HTERT RPE-1 (cell line): ENCODE data around the gene EML6.
"Not testable (repeated sequence)": the region's sequence is repeated elsewhere in the genome, so short reads cannot be mapped to it uniquely, and the experiment has no call there.

ENCODE experiments used
- in situ Hi-C: fragments of 300-500 bp; cut with MboI; formaldehyde crosslinking; loops from 4 replicates; pipeline ENCODE4 v1.14.3; 2020; ENCODE audit warnings: low sequenced_read_pairs

The EML6 gene

DNA sequence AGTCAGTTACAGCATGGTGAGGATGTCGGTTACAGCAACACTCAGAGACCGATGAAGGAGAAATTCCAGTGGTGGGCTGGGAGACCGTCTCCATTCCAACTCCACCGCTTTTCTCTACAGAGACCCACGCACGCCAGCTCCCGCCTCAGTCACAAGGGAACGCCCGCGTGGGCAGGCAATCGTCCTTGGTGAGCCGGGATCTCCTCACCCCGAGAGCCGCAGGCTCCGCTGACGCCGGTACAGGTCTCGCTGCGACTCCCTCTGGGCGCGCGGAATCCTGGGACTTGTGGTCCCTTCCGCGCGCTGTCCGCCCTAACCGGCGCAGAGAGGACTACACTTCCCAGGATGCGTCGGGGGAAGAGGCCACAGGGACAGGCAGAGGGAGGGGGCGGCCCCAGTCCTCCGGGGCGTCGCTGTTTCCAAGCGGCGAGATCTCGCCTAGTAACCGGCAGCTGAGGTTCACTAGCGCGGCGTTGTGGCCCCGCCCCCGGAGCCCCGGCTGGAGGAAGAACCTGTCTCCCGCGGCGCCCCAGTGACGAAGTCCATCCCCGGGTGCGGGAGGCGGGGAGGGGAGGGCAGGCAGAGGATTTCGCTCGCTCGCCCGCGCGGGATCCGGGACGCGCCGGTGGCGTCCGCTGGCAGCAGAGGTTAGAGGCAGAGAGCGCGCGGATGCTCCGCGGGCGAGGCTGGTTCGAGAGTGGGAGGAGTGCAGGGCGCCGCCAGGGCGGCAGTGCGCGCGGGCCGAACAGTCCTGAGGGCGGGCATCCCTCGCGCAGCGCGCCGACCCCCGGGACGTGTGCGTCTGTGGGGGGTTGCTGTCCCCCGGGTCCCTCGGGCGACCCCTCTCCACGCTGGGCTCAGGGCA lies at the start of gene EML6:
Gene EML6, plus strand, starts transcription at position 532 of the 865 bp plus-strand sequence. CDS start 1,400 bp downstream, outside the sequence.
- in situ Hi-C loops: no loop called here

DNA sequence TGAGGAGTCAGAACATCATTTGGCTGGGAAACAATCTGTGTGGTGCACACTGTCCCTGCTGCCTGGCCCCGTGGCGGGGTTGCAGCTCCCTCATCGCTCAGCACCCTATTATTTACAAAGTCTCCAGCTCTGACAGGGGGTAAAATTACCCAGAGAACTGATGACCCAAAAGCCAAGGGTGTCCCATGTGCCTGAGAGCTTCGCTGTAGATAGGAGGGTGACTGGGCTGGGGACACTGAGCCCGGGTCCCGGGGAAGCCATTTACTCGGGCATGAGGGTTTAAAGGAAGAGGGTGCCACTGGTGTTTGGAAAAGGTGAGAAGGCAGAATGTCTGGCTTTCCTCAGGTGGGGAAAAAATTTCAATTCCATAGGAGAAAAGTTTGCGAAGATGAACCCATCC lies 48.2 kb upstream of the EML6 start:
- in situ Hi-C loops: no loop called here

DNA sequence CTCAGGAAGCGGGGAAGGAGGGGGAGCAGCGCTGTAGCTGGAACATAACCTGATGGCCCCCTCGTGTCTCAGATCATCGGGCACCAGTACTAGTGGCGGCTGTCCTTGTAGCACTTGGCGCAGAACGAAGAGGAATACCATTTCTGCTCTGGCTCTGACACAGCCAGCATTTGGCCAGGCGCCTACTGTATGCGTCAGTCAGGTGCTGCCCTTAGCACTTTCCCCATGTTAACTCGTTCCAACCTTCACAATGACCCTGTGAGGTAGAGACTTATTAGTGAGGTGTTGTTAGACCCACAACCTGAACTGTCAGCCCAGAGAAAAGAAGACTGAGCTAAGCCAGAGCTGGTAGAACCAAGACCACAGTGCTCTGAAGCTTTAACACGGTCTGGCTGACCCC lies 47.7 kb upstream of the EML6 start:
- in situ Hi-C loops: no loop called here

DNA sequence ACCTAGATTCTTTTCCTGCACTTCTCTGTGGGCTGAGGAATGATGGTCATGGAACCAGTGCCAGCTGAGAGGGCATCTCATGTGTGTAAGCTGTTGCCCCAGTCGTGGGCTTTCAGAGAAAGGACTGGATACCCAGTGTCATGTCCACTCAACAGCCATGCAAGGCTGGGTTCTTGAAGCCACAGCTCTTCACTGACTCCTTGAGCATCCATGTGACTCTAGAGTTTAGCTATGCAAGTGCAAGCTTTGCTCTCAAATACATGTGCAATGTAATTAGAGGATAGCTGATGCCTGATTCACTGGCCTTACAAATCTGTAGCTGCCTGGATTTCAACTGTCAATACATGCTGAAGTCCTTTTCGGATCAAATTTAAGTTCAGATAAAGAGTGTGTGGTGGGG lies 46.8 kb upstream of the EML6 start:
- in situ Hi-C loops: no loop called here

DNA sequence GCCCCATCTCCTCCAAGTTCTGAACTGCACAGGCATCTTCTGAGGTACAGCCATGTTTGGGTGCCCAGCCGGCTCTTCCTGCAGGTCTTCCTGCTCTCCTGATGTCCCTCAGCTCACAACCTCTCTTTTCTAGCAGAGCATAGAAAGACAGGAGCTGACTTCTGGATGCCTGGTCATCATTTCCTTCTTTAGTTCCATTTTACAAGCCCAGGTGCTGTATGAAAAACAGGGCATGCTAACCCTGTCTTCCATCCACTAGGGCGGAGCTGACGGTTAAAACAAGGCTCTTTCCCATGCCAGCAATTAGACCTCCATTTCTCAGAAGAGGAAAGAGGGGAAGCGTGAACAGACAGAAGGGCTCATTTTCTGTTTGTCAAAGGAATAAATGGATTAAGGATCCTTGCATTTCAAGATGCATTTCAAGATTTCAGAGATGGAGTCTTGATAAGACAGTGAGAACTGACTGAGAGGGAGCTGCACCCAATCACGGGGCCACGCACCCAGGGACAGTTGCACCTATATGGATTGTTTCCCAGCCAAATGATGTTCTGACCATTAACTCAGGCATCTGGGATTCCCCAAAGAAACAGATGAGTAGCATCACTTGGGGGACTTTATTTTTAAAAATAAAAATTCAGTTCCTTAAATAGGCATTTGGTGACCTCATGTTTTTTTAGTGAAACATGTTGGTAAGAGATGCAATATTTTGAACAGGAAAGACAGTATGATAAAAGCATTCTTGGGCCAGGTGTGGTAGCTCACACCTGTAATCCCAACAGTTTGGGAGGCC lies 45.8 kb upstream of the EML6 start:
- in situ Hi-C loops: no loop called here

DNA sequence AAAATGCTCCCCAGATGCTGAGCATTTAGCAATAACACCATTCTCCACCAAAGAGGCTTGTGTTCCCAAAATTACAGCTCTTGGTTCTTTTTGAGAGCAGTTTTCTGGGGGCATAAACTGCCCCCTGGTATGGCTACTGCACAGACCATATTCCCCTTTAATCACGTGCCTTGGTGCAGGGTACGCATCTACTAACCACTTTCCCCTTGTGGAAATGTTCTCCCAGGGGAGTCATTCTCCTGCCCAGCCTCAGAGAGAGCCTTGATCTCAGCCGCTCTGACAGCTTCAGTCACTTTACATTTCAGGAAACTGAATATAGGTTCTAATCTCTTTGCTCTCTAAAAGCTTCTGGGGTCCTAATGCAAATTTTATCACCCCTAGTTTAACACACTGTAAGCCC lies 44.7 kb upstream of the EML6 start:
- in situ Hi-C loops: no loop called here

DNA sequence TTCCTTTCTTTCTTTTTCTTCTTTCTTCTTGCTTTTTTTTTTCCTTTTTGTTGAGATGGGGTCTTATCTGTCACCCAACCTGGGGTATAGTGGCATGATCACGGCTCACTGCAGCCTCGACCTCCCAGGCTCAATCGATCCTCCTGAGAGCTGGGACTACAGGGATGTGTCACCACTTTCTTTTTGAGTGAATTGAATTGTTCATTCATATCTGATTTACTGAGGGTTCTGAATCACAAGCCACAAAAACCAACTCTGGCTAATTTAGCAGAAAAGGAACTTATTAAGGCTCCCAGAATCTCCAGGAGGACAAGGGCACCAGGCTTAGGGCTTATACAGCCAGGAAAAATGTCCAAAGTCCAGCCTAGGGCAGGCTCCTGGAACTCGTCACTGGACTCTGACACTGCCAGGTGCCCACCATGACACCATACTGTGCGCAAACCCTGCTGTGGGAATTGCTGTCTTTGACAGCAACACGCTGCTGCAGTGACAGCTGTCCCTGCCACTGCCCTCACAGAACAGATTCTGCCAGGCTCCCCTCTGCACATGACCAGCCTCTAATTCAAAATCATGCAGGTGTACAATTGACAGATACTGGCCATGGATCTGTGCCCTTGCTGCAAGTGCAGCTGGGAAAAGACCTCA lies 42.9 kb upstream of the EML6 start:
- in situ Hi-C loops: no loop called here

DNA sequence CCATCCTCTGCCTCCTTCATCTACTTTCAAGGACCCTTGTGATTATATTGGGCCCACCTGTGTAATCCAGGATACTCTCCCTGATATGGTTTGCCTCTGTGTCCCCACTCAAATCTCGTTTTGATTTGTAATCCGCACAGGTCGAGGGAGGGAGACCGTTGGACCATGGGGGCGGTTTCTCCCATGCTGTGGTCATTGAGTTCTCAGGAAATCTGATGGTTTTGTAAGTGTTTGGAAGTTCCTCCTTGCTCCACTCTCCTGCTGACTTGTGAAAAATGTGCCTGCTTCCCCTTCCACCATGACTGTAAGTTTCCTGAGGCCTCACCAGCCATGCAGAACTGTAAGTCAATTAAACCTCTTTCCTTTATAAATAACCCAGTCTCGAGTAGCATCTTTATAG lies 42.0 kb upstream of the EML6 start:
- in situ Hi-C loops: no loop called here

DNA sequence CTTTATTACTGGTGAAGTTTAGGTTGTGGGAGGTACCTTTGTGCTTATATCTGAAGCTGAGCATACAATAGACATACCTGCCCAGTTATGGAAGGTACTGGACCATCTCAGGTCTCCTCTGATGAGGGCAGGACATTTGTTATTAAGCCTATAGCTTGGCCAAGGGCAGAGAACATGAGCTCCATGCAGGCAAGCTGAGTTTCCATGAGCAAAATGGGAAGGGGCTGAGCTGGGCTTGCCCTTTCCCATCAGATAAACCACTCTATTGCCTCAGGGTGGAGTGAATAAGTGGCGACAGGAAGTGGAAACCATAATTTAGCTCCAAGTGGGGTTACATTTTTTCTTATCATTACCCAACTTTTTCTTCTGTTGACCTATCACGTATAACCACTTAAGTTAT lies 39.9 kb upstream of the EML6 start:
- in situ Hi-C loops: no loop called here

DNA sequence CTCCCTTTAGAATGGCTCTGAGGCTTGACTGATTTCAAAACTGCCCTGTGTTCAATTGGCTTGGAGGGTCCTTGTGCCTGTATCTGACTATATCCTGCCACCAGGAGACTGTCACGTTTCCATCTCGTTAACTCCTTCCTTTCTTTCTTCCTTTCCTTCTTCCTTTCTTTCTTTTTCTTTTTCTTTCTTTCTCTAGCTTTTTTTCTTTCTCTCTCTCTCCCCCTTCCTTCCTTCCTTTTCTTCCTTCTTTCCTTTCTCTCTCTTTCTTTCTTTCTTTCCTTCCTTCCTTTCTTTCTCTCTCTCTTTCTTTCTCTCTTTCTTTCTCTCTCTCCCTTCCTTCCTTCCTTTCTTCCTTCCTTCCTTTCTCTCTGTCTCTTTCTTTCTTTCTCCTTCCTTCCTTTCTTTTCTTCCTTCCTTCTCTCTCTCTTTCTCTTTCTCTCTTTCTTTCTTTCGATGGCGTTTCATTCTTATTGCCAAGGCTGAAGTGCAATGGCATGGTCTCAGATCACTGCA lies 38.1 kb upstream of the EML6 start:
- in situ Hi-C loops: no loop called here

DNA sequence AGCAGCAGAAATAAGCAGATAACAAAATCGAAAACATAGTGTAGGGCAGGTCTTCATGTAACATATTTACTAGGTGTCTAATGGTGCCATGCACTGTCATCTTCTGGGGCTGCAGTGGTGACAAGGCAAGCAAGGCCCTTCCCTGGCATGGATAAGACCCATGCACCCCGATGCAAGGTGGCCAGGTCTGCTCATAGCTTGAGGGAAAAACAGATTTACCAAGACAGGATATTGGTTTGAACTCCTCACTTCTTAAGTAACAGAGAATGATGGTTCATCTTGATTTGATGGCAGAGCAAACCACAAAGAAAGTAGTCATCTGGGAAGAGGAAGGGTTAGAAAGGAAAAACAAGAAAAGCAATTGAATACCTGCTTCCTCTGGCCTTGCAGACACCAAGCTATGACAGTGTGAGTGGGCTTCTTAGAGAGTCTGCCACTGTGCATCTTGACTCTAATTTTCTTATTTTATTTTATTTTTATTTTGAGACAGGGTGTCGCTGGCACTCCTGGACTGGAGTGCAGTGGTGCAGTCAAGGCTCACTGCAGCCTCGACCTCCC lies 35.8 kb upstream of the EML6 start:
- in situ Hi-C loops: no loop called here

DNA sequence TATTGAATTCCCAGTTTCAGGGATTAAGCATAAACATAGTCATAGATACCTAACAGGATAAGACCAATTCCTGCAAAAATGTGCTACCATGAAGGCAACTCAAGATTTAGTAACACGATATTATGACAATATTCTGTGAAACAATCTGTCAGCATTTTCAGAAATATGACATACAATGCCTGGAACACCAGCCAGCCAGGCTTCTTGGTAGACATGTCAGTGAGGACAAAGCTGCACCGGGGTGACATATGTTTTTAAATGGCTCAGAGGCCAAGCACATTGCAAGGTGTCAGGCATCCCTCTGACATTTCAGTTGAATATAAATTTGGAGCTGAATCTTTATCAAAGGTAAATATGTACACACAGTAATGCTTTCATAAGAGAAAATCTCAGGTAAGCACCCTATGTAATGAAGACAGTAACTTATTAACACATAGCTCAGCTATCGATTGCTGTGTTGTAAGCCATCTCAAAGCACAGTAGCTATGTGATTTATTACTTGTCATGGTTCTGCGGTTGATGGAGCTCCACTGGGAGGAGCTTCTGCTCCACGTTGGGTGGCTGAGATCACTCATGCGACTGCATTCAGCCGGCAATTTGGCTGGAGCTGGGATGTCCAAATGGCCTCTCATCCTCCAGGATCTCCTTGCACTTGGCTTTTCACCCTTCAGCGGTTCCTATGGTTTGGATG lies 31.9 kb upstream of the EML6 start:
- in situ Hi-C loops: no loop called here

DNA sequence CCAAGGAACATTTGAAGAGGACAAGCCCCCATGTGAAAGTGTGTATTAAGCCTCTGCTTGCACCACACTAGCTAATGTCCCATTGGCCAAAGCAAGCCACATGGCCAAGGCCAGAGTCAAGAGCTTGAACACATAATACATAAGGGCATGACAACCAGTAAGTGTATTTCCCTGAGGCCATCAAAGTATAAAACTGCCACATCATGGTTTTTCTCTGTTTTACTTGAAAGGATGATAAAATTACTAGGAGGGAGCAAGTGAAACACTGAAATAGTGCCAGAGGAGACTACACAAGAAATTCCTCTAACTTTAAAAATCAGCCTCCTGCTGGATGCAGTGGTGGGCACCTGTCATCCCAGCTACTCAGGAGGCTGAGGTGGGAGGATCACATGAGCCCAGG lies 30.9 kb upstream of the EML6 start:
- in situ Hi-C loops: no loop called here

DNA sequence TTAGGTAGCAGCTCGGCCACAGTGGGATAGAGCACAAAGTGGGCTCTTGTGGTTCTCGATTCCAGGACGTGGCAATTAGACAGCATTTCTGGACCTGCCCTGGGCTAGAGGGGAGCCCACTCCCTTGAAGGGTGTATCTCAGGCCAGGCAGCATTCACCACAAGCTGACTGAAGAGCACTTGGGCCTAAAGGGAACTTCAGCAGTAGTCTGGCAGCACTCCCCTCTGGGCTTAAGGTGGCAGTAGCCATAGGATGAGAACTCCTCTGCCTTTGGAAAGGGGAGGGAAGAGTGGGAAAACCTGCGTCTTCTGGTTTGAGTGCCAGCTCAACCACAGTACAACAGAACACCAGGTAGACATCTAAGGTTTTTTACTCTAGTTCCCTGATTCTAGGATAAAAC lies 28.1 kb upstream of the EML6 start:
- in situ Hi-C loops: no loop called here

DNA sequence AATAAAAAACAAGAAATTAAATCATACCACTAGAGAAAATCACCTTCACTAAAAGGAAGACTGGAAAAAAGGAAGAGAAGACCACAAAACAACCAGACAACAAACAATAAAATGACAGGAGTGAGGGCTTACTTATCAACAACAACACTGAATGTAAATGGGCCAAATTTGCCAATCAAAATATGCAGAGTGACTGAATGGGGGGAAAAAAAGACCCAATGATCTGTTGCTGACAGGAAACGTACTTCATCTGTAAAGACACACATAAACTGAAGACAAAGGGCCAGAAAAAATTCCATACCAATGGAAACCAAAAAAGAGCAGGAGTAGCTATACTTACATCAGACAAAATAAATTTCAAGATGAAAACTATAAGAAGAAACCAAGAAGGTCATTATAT lies 25.5 kb upstream of the EML6 start:
- in situ Hi-C loops: no loop called here

DNA sequence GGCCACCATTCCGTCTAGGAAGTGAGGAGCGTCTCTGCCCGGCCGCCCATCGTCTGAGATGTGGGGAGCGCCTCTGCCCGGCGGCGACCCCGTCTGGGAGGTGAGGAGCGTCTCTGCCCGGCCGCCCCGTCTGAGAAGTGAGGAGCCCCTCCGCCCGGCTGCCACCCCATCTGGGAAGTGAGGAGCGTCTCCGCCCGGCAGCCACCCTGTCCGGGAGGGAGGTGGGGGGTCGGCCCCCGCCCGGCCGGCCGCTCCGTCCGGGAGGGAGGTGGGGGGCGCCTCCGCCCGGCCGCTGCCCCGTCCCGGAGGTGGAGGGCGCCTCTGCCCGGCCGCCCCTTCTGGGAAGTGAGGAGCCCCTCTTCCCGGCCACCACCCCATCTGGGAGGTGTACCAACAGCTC lies 24.5 kb upstream of the EML6 start:
- in situ Hi-C loops: not testable (repeated sequence)

DNA sequence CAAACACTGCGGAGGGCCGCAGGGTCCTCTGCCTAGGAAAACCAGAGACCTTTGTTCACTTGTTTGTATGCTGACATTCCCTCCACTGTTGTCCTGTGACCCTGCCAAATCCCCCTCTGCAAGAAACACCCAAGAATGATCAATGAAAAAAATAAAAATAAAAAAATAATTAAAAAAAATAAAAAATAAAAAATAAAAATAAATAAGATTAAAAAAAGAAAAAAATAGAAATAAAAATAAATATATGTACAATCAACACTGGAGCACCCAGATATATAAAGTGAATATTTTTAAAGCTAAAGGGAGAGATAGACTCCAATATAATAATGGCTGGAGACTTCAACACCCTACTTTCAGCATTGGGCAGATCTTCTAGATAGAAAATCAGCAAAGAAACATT lies 23.8 kb upstream of the EML6 start:
- in situ Hi-C loops: no loop called here

DNA sequence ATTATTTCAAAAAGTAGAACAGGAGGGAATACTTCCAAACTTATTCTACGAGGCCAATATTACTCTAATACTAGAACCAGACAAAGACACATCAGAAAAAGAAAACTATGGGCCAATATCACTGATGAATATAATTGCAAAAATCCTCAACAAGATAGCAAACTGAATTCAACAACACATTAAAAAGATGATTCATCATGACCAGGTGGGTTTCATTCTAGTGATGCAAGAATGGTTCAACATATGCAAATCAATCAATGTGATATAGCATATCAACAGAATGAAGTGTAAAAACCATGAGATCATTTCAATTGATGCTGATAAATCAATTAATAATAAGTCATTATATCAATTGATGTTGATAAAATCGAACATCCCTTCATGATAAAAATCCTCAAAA lies 22.4 kb upstream of the EML6 start:
- in situ Hi-C loops: no loop called here

DNA sequence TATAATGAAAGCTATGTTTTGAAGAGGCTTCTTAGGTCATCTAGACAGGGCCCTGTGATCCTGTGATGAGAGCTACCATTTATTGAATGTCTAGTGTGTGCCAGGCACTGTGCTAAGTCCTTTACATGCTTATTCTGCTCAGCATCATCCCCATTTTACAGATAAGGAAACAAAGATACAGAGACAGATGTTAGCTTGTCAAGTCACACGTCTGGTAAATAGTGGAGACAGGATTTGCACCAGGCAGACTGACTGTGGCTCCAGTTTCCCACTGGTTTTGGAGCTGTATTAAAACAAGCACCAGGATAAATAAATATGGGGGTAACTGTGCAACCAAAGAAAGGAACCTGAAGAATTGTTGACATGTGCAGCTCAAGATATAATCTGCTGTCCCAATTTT lies 19.2 kb upstream of the EML6 start:
- in situ Hi-C loops: no loop called here

DNA sequence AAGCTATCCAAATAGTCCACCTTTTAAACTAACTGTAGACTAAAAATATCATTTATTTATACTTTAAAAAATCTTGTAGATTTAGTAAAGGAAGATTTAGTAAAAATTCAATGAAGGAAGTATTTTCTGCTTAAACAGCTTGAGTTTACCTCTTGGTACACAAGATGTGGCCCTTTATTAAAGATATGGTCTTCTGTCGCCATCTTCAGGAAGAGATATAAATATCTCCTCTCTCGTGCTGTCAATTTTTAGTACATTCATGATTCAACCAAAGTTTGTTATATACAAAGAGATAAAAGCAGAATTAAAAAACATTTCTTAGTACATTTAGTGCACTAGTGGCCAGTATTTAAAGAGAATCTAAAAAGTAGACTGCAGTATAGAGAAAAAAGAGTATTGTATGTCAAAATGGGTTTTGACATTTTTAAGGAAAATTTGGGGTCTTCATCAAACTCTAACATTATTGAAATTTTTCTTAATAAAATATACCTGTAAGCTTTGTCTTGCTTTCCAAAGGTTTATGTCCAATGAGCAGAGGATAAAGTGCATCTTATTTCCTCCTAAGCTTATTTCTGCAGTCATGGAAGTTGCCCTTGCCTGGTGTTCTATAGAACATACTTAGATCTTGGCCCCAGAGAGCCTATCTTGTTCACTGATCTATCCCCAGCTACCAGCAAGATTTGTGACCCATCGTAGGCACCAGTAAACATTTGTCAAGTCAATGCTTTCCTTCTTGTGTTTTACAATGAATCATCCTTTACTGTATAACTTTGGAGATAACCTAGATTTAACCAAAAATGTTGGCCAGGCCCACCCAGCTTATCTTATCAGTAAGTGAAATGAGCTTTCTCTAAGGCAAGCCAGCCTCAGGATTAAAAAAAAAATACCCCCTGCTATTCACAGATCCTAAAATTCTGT lies 18.5 kb upstream of the EML6 start:
- in situ Hi-C loops: no loop called here
